Measurements from ENCODE around the gene ZSWIM6.

ZSWIM6 gene

GRCh38 chr5:61450493-61451279, 118.6 kb downstream of the ZSWIM6 start:
- no peak for DNase-seq

DNA sequence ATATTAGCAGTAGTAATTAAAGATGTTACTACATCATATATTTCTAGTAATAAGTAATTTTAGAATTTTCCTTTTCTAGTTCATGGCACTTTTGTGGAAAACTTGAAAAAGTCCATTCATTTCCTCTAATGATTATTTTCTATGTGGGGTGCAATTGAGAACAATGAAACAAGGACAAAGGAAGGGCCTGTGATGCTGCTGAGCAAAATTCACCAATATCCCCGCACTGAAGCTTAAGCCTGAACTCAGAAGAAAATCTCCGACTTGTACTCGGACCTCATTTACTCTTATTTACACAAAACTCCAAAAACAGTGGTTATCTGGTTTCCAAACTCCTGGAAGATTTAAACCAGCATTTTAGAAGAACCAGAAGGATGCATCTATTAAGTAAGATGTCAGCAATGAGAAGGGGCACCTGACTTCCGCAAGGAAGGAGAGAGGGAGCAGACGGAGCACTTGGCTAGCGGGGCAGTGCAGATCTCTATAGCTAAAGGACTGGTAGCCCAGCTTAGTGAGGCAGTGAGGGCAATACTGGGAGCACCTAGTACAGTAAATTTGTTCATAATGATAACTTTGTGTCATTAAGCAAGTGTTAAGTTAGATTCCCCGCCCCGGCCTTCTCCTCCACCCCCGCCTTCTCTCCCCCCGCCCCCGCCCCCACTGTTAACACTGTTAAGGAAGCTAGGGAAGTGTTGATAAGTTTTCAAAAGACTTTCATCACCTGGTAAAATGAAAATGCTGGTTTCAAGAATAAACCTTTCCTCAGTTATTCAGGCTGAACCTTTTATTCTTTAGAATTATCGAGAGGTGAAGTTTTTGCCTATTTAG, 123.3 kb downstream of the ZSWIM6 start:
- DNase-seq, result no peak

GRCh38 chr5:61460471-61460870, 128.4 kb downstream of the ZSWIM6 start:
- no peak for DNase-seq

- no peak for DNase-seq
Observed at GRCh38 chr5:61461417-61461816, 129.4 kb downstream of the ZSWIM6 start.

- no peak for DNase-seq
Observed at GRCh38 chr5:61461926-61462325, 129.9 kb downstream of the ZSWIM6 start.

GRCh38 chr5:61463596-61463995, 131.5 kb downstream of the ZSWIM6 start:
- no peak for DNase-seq

GRCh38 chr5:61464512-61464911, 132.5 kb downstream of the ZSWIM6 start:
- DNase-seq, result no peak

- no peak for DNase-seq
Observed at GRCh38 chr5:61465066-61465465, 133.0 kb downstream of the ZSWIM6 start.

DNA sequence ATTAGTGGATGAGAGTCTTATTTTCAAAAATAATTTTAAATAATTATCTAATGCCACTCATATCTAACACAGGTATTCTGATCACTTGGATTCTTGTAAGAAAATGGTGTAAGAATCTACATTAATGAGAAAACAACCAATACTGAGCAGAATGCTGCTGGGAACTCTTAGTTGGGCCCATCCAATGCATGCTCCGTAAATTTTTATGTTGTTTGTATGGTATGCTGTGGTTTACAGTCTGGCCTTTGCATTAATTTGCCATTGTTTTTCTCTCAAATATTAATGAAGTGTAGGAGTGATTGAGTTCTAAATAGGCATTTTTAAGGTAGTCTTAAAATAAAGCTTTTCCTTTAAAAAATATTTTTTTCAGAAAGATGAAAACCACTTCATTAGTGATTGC, 133.4 kb downstream of the ZSWIM6 start:
- no peak for DNase-seq

- DNase-seq, result no peak
Observed at GRCh38 chr5:61466017-61466416, 134.0 kb downstream of the ZSWIM6 start.

DNA sequence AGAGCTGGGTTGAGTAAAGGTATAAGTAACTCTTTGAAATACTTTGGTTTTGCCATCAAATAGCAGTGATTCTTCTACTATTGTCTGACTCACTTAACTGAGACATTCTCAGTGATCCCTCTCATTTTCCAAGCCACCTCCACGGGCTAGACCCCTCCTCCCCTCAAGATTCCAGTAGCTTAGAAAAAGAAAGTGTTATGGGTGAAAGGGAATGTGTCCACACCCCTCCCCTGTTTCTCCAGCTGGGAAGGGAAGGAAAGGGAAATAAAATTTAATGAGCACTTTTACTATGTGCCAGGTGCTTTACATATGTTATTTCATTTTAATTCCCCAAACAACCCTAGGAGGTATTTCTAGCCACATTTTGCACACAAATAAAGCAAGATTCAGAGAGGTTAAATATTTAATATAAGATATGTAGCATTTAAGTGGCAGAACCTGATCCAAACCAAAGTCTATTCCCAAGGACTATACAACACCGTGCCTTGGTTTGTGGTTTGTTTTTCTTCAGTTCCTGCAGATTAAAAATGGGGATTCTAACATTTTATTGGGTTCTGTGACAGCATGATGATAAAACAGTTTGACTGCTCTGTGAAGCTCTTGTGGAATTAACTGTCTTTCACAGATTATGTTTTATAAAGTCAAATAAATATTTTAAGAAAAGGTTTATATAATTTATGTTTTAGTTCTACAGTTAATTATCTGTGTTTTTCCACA, 135.9 kb downstream of the ZSWIM6 start:
- DNase-seq, result no peak

DNA sequence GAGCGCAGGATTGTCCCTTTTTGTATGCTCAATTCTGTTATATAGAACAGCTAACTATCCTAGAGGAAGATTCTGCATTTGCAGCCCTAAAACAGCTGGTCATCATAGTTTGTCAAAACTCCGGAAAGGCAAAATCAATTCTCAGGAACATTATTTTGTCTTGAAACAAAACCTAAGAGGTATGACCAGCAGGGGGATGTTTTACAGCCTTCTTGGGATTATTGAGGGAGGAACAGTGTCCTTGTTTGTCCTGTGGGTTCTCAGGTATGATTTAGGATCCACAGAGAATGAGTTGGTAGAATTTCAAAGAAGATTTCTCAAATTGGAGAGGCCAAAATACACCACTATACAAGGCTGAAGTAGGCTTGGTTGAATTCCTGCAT, 136.4 kb downstream of the ZSWIM6 start:
- DNase-seq, result no peak

DNA sequence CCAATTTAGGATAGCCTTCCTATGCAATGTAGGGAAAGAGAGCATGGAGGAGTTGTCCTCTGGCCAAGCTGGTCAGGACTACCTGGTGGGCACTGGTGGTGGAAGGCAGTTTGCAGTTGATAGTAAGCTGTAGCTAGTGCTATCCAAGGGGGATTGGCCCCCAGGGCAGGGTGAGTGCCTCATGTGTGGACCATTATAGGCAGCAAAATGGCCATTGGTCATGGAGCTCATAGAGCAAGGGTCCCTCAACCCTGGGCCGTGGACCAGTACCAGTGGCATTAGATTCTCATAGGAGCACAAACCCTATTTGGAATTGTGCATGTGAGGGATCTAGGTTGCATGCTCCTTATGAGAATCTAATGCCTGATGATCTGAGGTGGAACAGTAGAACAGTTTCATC, 139.3 kb downstream of the ZSWIM6 start:
- DNase-seq, result no peak

- DNase-seq, result no peak
Observed at GRCh38 chr5:61472172-61472958, 140.3 kb downstream of the ZSWIM6 start.

DNA sequence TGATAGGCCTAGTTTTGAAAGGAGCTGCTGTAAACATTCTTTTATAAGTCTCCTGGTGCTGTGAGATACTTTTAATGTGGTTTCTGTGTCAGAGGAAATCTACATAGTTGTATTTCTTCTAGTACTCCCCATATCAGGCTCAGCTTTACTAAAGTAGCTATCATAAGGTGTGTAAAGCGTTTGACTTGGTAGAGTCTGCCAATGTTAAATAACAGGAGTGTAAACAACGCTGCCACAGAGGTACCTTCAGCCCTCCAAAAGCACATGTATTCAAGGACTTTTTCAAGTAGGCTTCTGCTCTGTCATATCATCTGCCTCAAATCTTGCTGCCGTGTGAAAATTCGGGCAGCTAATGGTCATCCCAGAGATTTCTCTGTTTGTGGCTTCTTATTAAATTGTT, 142.7 kb downstream of the ZSWIM6 start:
- no peak for DNase-seq

- DNase-seq, result no peak
Observed at GRCh38 chr5:61477788-61478187, 145.7 kb downstream of the ZSWIM6 start.

DNA sequence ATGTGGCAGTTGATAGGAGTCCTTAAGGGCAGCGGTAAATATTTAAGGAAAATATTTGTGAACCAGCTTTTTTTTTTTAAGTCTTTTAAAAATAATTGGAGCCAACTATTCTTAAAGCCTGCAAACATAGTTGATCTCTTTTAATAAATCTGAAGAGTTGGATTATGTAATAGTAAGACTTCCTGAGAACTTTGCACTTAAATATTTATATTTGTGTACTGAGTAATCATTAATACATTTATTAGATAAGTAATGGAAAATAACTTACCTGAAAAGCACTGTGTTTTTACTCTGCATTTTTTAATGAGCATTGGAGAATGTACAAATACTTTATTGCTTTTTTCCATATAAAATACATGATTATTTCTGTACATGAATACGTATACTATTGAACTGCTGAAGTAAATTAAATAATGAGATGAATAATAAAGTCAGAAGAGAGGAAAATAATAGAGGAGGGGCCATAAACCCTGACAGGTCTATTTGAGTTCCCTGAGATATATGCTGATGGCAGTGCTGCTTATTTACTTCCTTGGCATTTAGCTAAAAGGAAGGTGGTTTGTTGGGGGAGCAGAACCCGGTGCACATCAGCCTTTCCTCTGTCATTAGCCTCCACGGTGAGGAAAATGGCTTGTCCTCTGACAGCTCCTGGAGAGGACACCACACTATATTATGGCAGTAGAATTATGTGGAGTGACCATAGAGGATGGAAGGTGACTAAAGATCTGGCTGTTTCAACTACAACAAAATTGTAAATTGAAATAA, 148.0 kb downstream of the ZSWIM6 start:
- no peak for DNase-seq

- DNase-seq, result no peak
Observed at GRCh38 chr5:61482980-61483379, 150.9 kb downstream of the ZSWIM6 start.

- DNase-seq, result no peak
Observed at GRCh38 chr5:61486476-61486875, 154.4 kb downstream of the ZSWIM6 start.

- no peak for DNase-seq
Observed at GRCh38 chr5:61489574-61489973, 157.5 kb downstream of the ZSWIM6 start.

GRCh38 chr5:61491861-61492260, 159.8 kb downstream of the ZSWIM6 start:
- no peak for DNase-seq

GRCh38 chr5:61493973-61494372, 161.9 kb downstream of the ZSWIM6 start:
- no peak for DNase-seq
